GM12878 (cell line): Measurements from ENCODE around the gene DCDC1. TPM values are rescaled to one million over a fixed set of nuclear protein-coding genes. Genes with fewer than 3 reads are reported as not detected.

Source experiments
- ATAC-seq: fragments of 200-7000 bp; cut with Tn5 transposase; 3 replicates; pipeline ENCODE4 v1.9.1; 2020; ENCODE audit warnings: mild to moderate bottlenecking, moderate library complexity
- BruUV-seq: library from RNA; stranded (reverse); fragments of 400-500 nt; replicated peaks from 2 replicates; lab custom pipeline; 2021; lab: Mats Ljungman, UMichigan
- CTCF ChIA-PET: fragments of 300-600 bp; sonication (Branson Sonifier 250); formaldehyde crosslinking; extraction: SDS; loops from one replicate; lab custom pipeline; 2021; ENCODE audit warnings: inconsistent platforms; lab: Yijun Ruan, JAX
- POLR2A ChIA-PET: fragments of 350-600 bp; formaldehyde crosslinking; extraction: SDS; loops from one replicate; lab custom pipeline; 2021; ENCODE audit warnings: inconsistent platforms; lab: Charles Lee
- RAD21 ChIA-PET: fragments of 300-600 bp; sonication (Branson Sonifier 250); formaldehyde crosslinking; loops from one replicate; lab custom pipeline; 2023; ENCODE audit warnings: antibody characterized with exemption; ENCODE audit not compliant: unreplicated experiment; lab: Charles Lee
- SMC1A ChIA-PET: fragments of 300-600 bp; sonication (Branson Sonifier 250); formaldehyde crosslinking; loops from one replicate; lab custom pipeline; 2023; ENCODE audit not compliant: unreplicated experiment, uncharacterized antibody; lab: Charles Lee
- DNase-seq: peaks from one replicate; pipeline ENCODE4 v3.0.0-alpha.2; 2011; ENCODE audit warnings: low read depth, low spot score
- FAIRE-seq: peaks from 3 replicates; lab custom pipeline; 2011; peaks lifted over from hg19 to GRCh38; lab: Jason Lieb, UNC
- H2AFZ ChIP-seq: 2 replicates; pipeline ENCODE4 v1.6.0; 2011; ENCODE audit warnings: low read depth, low read length, control low read depth; ENCODE audit not compliant: control insufficient read depth
- H3K27ac ChIP-seq: 2 replicates; pipeline ENCODE4 v1.5.1; 2011; ENCODE audit warnings: control low read depth; ENCODE audit not compliant: control insufficient read depth, insufficient read depth
- H3K27me3 ChIP-seq, 2 experiments: replicated peaks in 1 of 2; 2 replicates each; pipeline versions ENCODE4 v1.6.0 to v1.6.1; 2011; ENCODE audit warnings: low read length in 1 of 2; ENCODE audit not compliant: control insufficient read depth in 2 of 2, insufficient read depth in 2 of 2
- H3K36me3 ChIP-seq, 2 experiments: 2 replicates each; pipeline ENCODE4 v1.5.1; 2011; ENCODE audit warnings: low read length in 1 of 2; ENCODE audit not compliant: control insufficient read depth in 2 of 2, insufficient read depth in 2 of 2
- H3K4me1 ChIP-seq: 2 replicates; pipeline ENCODE4 v1.6.1; 2011; ENCODE audit warnings: mild to moderate bottlenecking, low read length, moderate library complexity, mixed read lengths; ENCODE audit not compliant: control insufficient read depth, insufficient read depth
- H3K4me2 ChIP-seq: 2 replicates; pipeline ENCODE4 v1.6.0; 2011; ENCODE audit warnings: control low read depth; ENCODE audit not compliant: control insufficient read depth, insufficient read depth
- H3K4me3 ChIP-seq: fragments of 200-600 bp; sonication (generic); 2 replicates; pipeline ENCODE4 v1.5.1; 2016
- H3K79me2 ChIP-seq: 2 replicates; pipeline ENCODE4 v1.6.0; 2011; ENCODE audit warnings: low read length; ENCODE audit not compliant: control insufficient read depth, insufficient read depth
- H3K9ac ChIP-seq: 2 replicates; pipeline ENCODE4 v1.8.0; 2011; ENCODE audit warnings: low read length, control low read depth, mixed read lengths; ENCODE audit not compliant: control insufficient read depth, insufficient read depth
- H3K9me3 ChIP-seq: replicated peaks from 3 replicates; pipeline ENCODE4 v1.5.1; 2011; ENCODE audit warnings: mild to moderate bottlenecking, low read length; ENCODE audit not compliant: control insufficient read depth, insufficient read depth
- H4K20me1 ChIP-seq: 2 replicates; pipeline ENCODE4 v1.6.0; 2011; ENCODE audit not compliant: control insufficient read depth, insufficient read depth
- ATF2 ChIP-seq: IDR thresholded peaks from 2 replicates; pipeline ENCODE4 v1.6.1; 2012; ENCODE audit warnings: low read length, inconsistent platforms
- ATF3 ChIP-seq: IDR thresholded peaks from 2 replicates; pipeline ENCODE4 v1.6.1; 2011; ENCODE audit warnings: low read depth, mild to moderate bottlenecking, low read length, moderate library complexity, borderline replicate concordance; ENCODE audit errors: extremely low read depth
- BHLHE40 ChIP-seq, 2 experiments: fragments of 450-650 bp in 1 of 2; IDR thresholded peaks; 2 replicates each; pipeline ENCODE4 v1.6.1; 2011 to 2017; ENCODE audit warnings: low read depth in 2 of 2, borderline replicate concordance in 1 of 2, improper control_type of control experiment in 1 of 2, low read length in 1 of 2, mild to moderate bottlenecking in 1 of 2
- BMI1 ChIP-seq: fragments of 450-650 bp; IDR thresholded peaks from 2 replicates; pipeline ENCODE4 v1.6.1; 2016; ENCODE audit warnings: mild to moderate bottlenecking, moderate library complexity, borderline replicate concordance
- GABPA ChIP-seq: IDR thresholded peaks from 2 replicates; pipeline ENCODE4 v1.6.1; 2014; ENCODE audit warnings: antibody characterized with exemption, low read depth, mild to moderate bottlenecking, inconsistent platforms
- IKZF2 ChIP-seq, 2 experiments: fragments of 450-650 bp; IDR thresholded peaks; 2 replicates each; pipeline ENCODE4 v1.6.1; 2017; ENCODE audit warnings: mild to moderate bottlenecking in 2 of 2, moderate library complexity in 2 of 2
- JUND ChIP-seq: IDR thresholded peaks from 2 replicates; pipeline ENCODE4 v1.6.1; 2012; ENCODE audit warnings: low read depth, mild to moderate bottlenecking, low read length, improper control_type of control experiment, moderate library complexity
- RB1 ChIP-seq: fragments of 450-650 bp; formaldehyde crosslinking; IDR thresholded peaks from 2 replicates; pipeline ENCODE4 v1.6.1; 2017; ENCODE audit warnings: mild to moderate bottlenecking, borderline replicate concordance
- RFX5 ChIP-seq: IDR thresholded peaks from 2 replicates; pipeline ENCODE4 v1.6.1; 2011; ENCODE audit warnings: low read depth, low read length, improper control_type of control experiment
- TCF12 ChIP-seq: IDR thresholded peaks from 2 replicates; pipeline ENCODE4 v1.6.1; 2011; ENCODE audit warnings: low read depth, mild to moderate bottlenecking, low read length
- TCF7 ChIP-seq: IDR thresholded peaks from 2 replicates; pipeline ENCODE4 v1.6.1; 2014; ENCODE audit warnings: antibody characterized with exemption, borderline replicate concordance
- ZNF274 ChIP-seq: IDR thresholded peaks from one replicate; pipeline ENCODE4 v1.8.0; 2011; ENCODE audit not compliant: insufficient read length, insufficient read depth
- ZZZ3 ChIP-seq: IDR thresholded peaks from 2 replicates; pipeline ENCODE4 v1.6.1; 2011; ENCODE audit warnings: low read depth; ENCODE audit not compliant: control insufficient read depth, insufficient read length
- WGBS: methylation state at CpG from one replicate; pipeline ENCODE4 v1.1.6; 2016; ENCODE audit warnings: low lambda C conversion rate; ENCODE audit not compliant: insufficient replicate concordance, insufficient coverage; ENCODE audit errors: missing lambda C conversion rate; 5-methylcytosine and 5-hydroxymethylcytosine counted together
- in situ Hi-C: fragments of 300-500 bp; cut with MboI; formaldehyde crosslinking; loops from 9 replicates; pipeline ENCODE4 v1.14.3; 2018; ENCODE audit warnings: mixed read lengths
- intact Hi-C: fragments of 100-400 bp; cut with micrococcal nuclease; formaldehyde crosslinking; loops from one replicate; pipeline ENCODE4 v1.14.2; 2022; ENCODE audit not compliant: unreplicated experiment
- polyA plus RNA-seq, 11 experiments: library from polyadenylated mRNA; depleted of rRNA in 4 of 11; unstranded in 6 of 11; stranded (reverse) in 5 of 11; fragments of >200 nt; fragmentation: Nextera tagmentation in 4 of 11; fragmentation: Illumina TruSeq in 1 of 11; extraction: Ambion mirVana in 4 of 11; extraction: Trizol in 1 of 11; gene quantifications; 1 replicate in 1 of 11; 2 replicates in 10 of 11; pipeline versions ENCODE4 v1.2.1 to v1.2.3, GENCODE V29; 2011 to 2016; ENCODE audit warnings: inconsistent platforms in 2 of 11, missing spikeins in 2 of 11, low read depth in 1 of 11
- total RNA-seq, 4 experiments: library from RNA; depleted of rRNA in 3 of 4; stranded (reverse); fragments of >200 nt in 3 of 4; fragmentation: Illumina TruSeq in 1 of 4; extraction: Trizol in 1 of 4; gene quantifications; 2 replicates each; pipeline versions ENCODE4 v1.2.1 to v1.2.3, GENCODE V29; 2013 to 2021

Gene DCDC1
- total and polyA plus RNA-seq, 10 of the 15 experiments (the other 5 are each of a cell fraction or from before 2014, with no cell fraction given): not detected

GRCh38 chr11:30821438-30821965 lies 548.0 kb downstream of the DCDC1 start:
- in situ Hi-C loops (no loop called here), intact Hi-C loops (no loop called here)
- no peaks in the 10 kb centered on the region for H3K9me3 ChIP-seq
- no peak overlapping the region for H3K4me3 ChIP-seq
- ChIA-PET POLR2A (no interaction called here), CTCF (no interaction called here), RAD21 (no interaction called here), SMC1A (no interaction called here)
- H3K9ac ChIP-seq: no peak overlapping the region
- no peaks in the 10 kb centered on the region for H3K27me3 ChIP-seq
- FAIRE-seq: no peak
- H3K4me2 ChIP-seq: no peak overlapping the region
- no peaks in the 10 kb centered on the region for H3K4me1 ChIP-seq
- no peak for ATAC-seq
- DNase-seq: no peak
- 17% methylated on average over 3 of the region's 3 CpGs for WGBS
- no peak overlapping the region for H3K27ac ChIP-seq
- no peaks in the 10 kb centered on the region for H3K79me2 ChIP-seq
- no peak overlapping the region for H2AFZ ChIP-seq
- no peak for TF ChIP-seq GABPA
- H3K36me3 ChIP-seq: no peaks in the 10 kb centered on the region
- BruUV-seq: no TSS peak
- H4K20me1 ChIP-seq: no peaks in the 10 kb centered on the region

GRCh38 chr11:30818721-30819120 lies 550.8 kb downstream of the DCDC1 start:
- TF ChIP-seq TCF7: no peak
- TF ChIP-seq ATF2: no peak
- no peak for TF ChIP-seq JUND
- no peak for TF ChIP-seq RFX5
- TF ChIP-seq BMI1: no peak
- TF ChIP-seq TCF12: no peak
- TF ChIP-seq IKZF2 (IDR thresholded peaks at IDR 0.05): no peak
- no peak for TF ChIP-seq BHLHE40 (IDR thresholded peaks at IDR 0.05; ENCODE audit: borderline replicate concordance in 1 of 2, low read depth in 2 of 2, low read length in 1 of 2)
- TF ChIP-seq RB1: no peak
- TF ChIP-seq ZNF274: no peak
- no peak for TF ChIP-seq ZZZ3
- TF ChIP-seq ATF3: no peak
- Histone ChIP-seq H3K4me1 (no peaks in the 10 kb centered on the region), H4K20me1 (no peaks in the 10 kb centered on the region), H3K9ac (no peak overlapping the region), H3K9me3 (no peaks in the 10 kb centered on the region), H3K27me3 (no peaks in the 10 kb centered on the region), H2AFZ (no peak overlapping the region), H3K4me2 (no peak overlapping the region), H3K4me3 (no peak overlapping the region), H3K79me2 (no peaks in the 10 kb centered on the region), H3K36me3 (no peaks in the 10 kb centered on the region), H3K27ac (no peak overlapping the region)
- ATAC-seq (no peak), DNase-seq (no peak), FAIRE-seq (no peak)
- in situ Hi-C loops (no loop called here), intact Hi-C loops (no loop called here)
- ChIA-PET SMC1A (no interaction called here), POLR2A (no interaction called here), RAD21 (no interaction called here), CTCF (no interaction called here)
- 0% methylated on average over 2 of the region's 2 CpGs for WGBS
- BruUV-seq: no TSS peak
